Measurements from ENCODE around the gene TMEM184B. TPM values are rescaled to one million over a fixed set of nuclear protein-coding genes. Genes with fewer than 3 reads are reported as not detected.

Gene TMEM184B
- total RNA-seq, 1 donor from 2014 or later, result 81.0 TPM

DNA sequence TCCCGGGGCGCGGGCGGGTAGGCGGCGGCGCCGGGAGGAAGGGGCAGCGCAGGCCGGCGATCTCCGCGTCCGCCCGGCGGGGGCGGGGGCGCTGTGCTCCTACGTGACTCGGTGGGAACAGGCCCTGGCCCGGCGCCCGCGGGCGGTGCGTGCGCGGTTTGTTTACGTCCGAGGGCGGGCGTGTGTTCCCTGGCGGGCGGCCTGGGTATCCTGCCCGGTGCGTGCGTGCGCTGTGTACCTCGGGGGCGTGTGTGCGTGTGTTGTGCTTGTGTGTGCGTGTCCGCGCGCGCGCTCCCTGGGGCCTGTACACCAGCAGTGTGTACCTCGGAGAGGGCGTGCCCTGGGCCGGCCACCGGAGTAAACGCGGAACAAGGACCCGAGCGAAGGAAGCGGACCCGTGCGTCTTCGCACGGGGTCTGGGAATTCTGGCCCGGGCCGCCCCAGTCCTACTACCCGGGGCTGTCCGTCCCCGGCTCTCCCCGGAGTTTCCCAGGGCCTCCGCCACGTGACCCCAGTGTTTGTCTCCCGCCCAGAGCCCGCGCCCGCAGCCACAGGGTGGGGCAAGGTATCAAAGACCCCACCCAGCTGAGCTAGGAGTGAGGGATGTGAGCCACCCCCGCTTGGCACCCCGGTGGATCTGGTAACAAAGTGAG, 70.2 kb downstream of the TMEM184B start:
- Mint-ChIP-seq H3K4me3 (ENCODE audit: unreplicated experiment) (peak overlapping the region; percentile 74), H3K9me3 (ENCODE audit: unreplicated experiment) (peaks cover 9% of the 10 kb centered on the region), H3K4me1 (ENCODE audit: low read depth, unreplicated experiment) (peaks cover 5% of the 10 kb centered on the region), H3K36me3 (ENCODE audit: unreplicated experiment) (no peaks in the 10 kb centered on the region), H3K27me3 (ENCODE audit: unreplicated experiment) (peaks cover 8% of the 10 kb centered on the region), H3K27ac (ENCODE audit: unreplicated experiment) (no peak overlapping the region)
- TF ChIP-seq, protein P1, sequence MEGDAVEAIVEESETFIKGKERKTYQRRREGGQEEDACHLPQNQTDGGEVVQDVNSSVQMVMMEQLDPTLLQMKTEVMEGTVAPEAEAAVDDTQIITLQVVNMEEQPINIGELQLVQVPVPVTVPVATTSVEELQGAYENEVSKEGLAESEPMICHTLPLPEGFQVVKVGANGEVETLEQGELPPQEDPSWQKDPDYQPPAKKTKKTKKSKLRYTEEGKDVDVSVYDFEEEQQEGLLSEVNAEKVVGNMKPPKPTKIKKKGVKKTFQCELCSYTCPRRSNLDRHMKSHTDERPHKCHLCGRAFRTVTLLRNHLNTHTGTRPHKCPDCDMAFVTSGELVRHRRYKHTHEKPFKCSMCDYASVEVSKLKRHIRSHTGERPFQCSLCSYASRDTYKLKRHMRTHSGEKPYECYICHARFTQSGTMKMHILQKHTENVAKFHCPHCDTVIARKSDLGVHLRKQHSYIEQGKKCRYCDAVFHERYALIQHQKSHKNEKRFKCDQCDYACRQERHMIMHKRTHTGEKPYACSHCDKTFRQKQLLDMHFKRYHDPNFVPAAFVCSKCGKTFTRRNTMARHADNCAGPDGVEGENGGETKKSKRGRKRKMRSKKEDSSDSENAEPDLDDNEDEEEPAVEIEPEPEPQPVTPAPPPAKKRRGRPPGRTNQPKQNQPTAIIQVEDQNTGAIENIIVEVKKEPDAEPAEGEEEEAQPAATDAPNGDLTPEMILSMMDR (IDR thresholded peaks at IDR 0.05; ENCODE audit: partially characterized antibody, unreplicated experiment), result no peak
- DNase-seq, result peak; percentile 71

GRCh38 chr22:38201711-38202436, 70.9 kb downstream of the TMEM184B start, which contains the start of gene MAFF:
MAFF (plus strand) TSS chr22:38201994; CDS start chr22:38213854, 11,860 bp downstream.
- TF ChIP-seq, protein P1 (IDR thresholded peaks at IDR 0.05; ENCODE audit: partially characterized antibody, unreplicated experiment), result no peak
- peaks cover 8% of the 10 kb centered on the region for H3K27me3 Mint-ChIP-seq (ENCODE audit: unreplicated experiment)
- peak; percentile 93 for DNase-seq
- H3K4me3 Mint-ChIP-seq (ENCODE audit: unreplicated experiment), result peak within 1 kb of the TSS; percentile 81
- peaks cover 9% of the 10 kb centered on the region for H3K9me3 Mint-ChIP-seq (ENCODE audit: unreplicated experiment)
- peaks cover 5% of the 10 kb centered on the region for H3K4me1 Mint-ChIP-seq (ENCODE audit: low read depth, unreplicated experiment)
- H3K36me3 Mint-ChIP-seq (ENCODE audit: unreplicated experiment), result no peaks in the 10 kb centered on the region
- peak within 1 kb of the TSS; percentile 65 for H3K27ac Mint-ChIP-seq (ENCODE audit: unreplicated experiment)

GRCh38 chr22:38201371-38201710, 71.5 kb downstream of the TMEM184B start:
- DNase-seq, result no peak
- H3K27me3 Mint-ChIP-seq (ENCODE audit: unreplicated experiment), result peaks cover 8% of the 10 kb centered on the region
- TF ChIP-seq, protein P1 (IDR thresholded peaks at IDR 0.05; ENCODE audit: partially characterized antibody, unreplicated experiment), result no peak

DNA sequence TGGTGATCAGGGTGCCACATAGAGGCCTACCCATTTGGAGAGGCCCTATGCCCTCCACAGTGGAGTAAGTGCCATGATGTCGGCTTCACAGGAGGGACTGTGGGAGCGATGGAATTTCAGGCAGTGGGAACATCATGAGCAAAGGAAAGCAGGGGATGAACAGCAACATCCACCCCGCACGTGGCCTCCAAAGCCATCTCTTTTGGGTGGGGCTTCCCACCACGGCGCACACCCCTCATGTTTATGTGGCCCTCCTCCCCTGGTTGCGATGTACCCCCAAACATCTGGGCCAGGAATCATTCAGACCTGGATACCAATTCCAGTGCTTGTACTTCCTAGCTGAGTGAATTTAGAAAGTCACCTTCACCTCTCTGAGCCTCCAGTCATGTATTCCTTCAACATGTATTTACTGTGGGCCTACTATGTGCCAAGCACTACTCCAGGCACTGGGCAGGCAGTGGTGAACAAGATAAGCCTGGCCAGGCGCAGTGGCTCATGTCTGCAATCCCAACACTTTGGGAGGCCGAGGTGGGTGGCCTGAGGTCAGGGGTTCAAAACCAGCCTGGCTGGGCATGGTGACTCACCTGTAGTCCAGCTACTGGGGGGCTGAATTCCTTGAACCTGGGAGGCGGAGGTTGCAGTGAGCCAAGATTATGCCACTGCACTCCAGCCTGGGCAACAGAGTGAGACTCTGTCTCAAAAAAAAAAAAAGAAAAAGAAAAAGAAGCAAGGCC, 72.8 kb downstream of the TMEM184B start:
- Mint-ChIP-seq H3K4me3 (ENCODE audit: unreplicated experiment) (no peak overlapping the region), H3K27ac (ENCODE audit: unreplicated experiment) (no peak overlapping the region), H3K27me3 (ENCODE audit: unreplicated experiment) (peaks cover 5% of the 10 kb centered on the region), H3K36me3 (ENCODE audit: unreplicated experiment) (no peaks in the 10 kb centered on the region), H3K4me1 (ENCODE audit: low read depth, unreplicated experiment) (peaks cover 5% of the 10 kb centered on the region), H3K9me3 (ENCODE audit: unreplicated experiment) (peaks cover 9% of the 10 kb centered on the region)
- TF ChIP-seq, protein P1 (IDR thresholded peaks at IDR 0.05; ENCODE audit: partially characterized antibody, unreplicated experiment), result no peak
- no peak for DNase-seq

More at GRCh38 chr22:38201371-38201710, 71.5 kb downstream of the TMEM184B start:
- H3K36me3 Mint-ChIP-seq (ENCODE audit: unreplicated experiment), result no peaks in the 10 kb centered on the region
- peak overlapping the region; percentile 81 for H3K4me3 Mint-ChIP-seq (ENCODE audit: unreplicated experiment)
- peaks cover 9% of the 10 kb centered on the region for H3K9me3 Mint-ChIP-seq (ENCODE audit: unreplicated experiment)
- peaks cover 5% of the 10 kb centered on the region for H3K4me1 Mint-ChIP-seq (ENCODE audit: low read depth, unreplicated experiment)
- peak overlapping the region; percentile 65 for H3K27ac Mint-ChIP-seq (ENCODE audit: unreplicated experiment)

Data from glutamatergic neuron (in vitro differentiated cells).